HepG2 (cell line): Measurements from ENCODE around the gene ALDH4A1. TPM values are rescaled to one million over a fixed set of nuclear protein-coding genes. Genes with fewer than 3 reads are reported as not detected.
A peak's percentile ranks its signal among the peaks of the same experiment; 100 is the strongest.

Experiments
- BRD4 ChIP-seq: sonication (generic); formaldehyde crosslinking; IDR thresholded peaks from 2 replicates; pipeline ENCODE4 v1.4.0; 2020; ENCODE audit warnings: missing genetic modification reagents
- HNRNPK ChIP-seq: fragments of 200-400 bp; formaldehyde crosslinking; IDR thresholded peaks from 2 replicates; pipeline ENCODE4 v1.6.1; 2018; ENCODE audit warnings: low read length, low read depth, moderate library complexity, mild to moderate bottlenecking; ENCODE audit not compliant: poor library complexity, severe bottlenecking
- PHF8 ChIP-seq: sonication (generic); formaldehyde crosslinking; IDR thresholded peaks from 2 replicates; pipeline ENCODE4 v1.5.0; 2020; ENCODE audit warnings: missing genetic modification reagents
- POGZ ChIP-seq: sonication (generic); formaldehyde crosslinking; IDR thresholded peaks from 2 replicates; pipeline ENCODE4 v1.4.0; 2020; ENCODE audit warnings: mild to moderate bottlenecking, missing genetic modification reagents
- SALL2 ChIP-seq: sonication (generic); formaldehyde crosslinking; IDR thresholded peaks from 2 replicates; pipeline ENCODE4 v1.8.1; 2023; ENCODE audit warnings: mild to moderate bottlenecking, missing genetic modification reagents, inconsistent platforms
- SAP130 ChIP-seq: IDR thresholded peaks from 2 replicates; pipeline ENCODE4 v1.6.1; 2016; ENCODE audit warnings: low read depth
- SMC3 ChIP-seq: IDR thresholded peaks from 2 replicates; pipeline ENCODE4 v1.6.1; 2011; ENCODE audit warnings: low read length, improper control_type of control experiment
- SMYD3 ChIP-seq: sonication (generic); formaldehyde crosslinking; IDR thresholded peaks from 2 replicates; pipeline ENCODE4 v1.8.1; 2023; ENCODE audit warnings: mild to moderate bottlenecking, missing genetic modification reagents
- SP140L ChIP-seq: sonication (generic); formaldehyde crosslinking; IDR thresholded peaks from 2 replicates; pipeline ENCODE4 v1.4.0; 2020; ENCODE audit warnings: missing genetic modification reagents, borderline replicate concordance
- STAG1 ChIP-seq: sonication (generic); formaldehyde crosslinking; IDR thresholded peaks from 2 replicates; pipeline ENCODE4 v1.4.0; 2020; ENCODE audit warnings: missing genetic modification reagents
- XRCC5 ChIP-seq: fragments of 200-400 bp; formaldehyde crosslinking; optimal IDR thresholded peaks from 2 replicates; pipeline ENCODE3; 2017; ENCODE audit warnings: mild to moderate bottlenecking, low read length
- YY1 ChIP-seq: IDR thresholded peaks from 2 replicates; pipeline ENCODE4 v1.6.1; 2011; ENCODE audit warnings: low read length, low read depth, moderate library complexity, mild to moderate bottlenecking; ENCODE audit not compliant: insufficient read depth, insufficient replicate concordance
- ZBED4 ChIP-seq: sonication (generic); formaldehyde crosslinking; IDR thresholded peaks from 2 replicates; pipeline ENCODE4 v1.4.0; 2020; ENCODE audit warnings: missing genetic modification reagents, borderline replicate concordance
- ZBTB44 ChIP-seq: sonication (generic); formaldehyde crosslinking; IDR thresholded peaks from 2 replicates; pipeline ENCODE4 v1.4.0; 2020; ENCODE audit warnings: missing genetic modification reagents
- ZC3H13 ChIP-seq: sonication (generic); formaldehyde crosslinking; IDR thresholded peaks from 2 replicates; pipeline ENCODE4 v1.8.1; 2023; ENCODE audit warnings: mild to moderate bottlenecking, missing genetic modification reagents, moderate library complexity
- ZNF20 ChIP-seq: sonication (generic); formaldehyde crosslinking; IDR thresholded peaks from 2 replicates; pipeline ENCODE4 v1.4.0; 2020; ENCODE audit warnings: mild to moderate bottlenecking, moderate library complexity, missing genetic modification reagents
- ZNF333 ChIP-seq: sonication (generic); formaldehyde crosslinking; IDR thresholded peaks from 2 replicates; pipeline ENCODE4 v1.4.0; 2020; ENCODE audit warnings: mild to moderate bottlenecking, missing genetic modification reagents, borderline replicate concordance
- ZNF496 ChIP-seq: sonication (generic); formaldehyde crosslinking; IDR thresholded peaks from 2 replicates; pipeline ENCODE4 v1.8.1; 2023; ENCODE audit warnings: mild to moderate bottlenecking, moderate library complexity, missing genetic modification reagents; ENCODE audit not compliant: insufficient replicate concordance
- ZNF687 ChIP-seq: sonication (generic); formaldehyde crosslinking; IDR thresholded peaks from 2 replicates; pipeline ENCODE4 v1.5.1; 2020; ENCODE audit warnings: mild to moderate bottlenecking, missing genetic modification reagents, moderate library complexity
- polyA plus RNA-seq, 8 experiments: library from polyadenylated mRNA; depleted of rRNA in 3 of 8; stranded (reverse) in 7 of 8; unstranded in 1 of 8; fragments of >200 nt; fragmentation: Illumina TruSeq in 4 of 8; extraction: Trizol in 4 of 8; gene quantifications; 2 replicates each; pipeline versions ENCODE4 v1.2.1 to v1.2.3, GENCODE V29; 2011 to 2016; ENCODE audit warnings: low read depth in 4 of 8, missing spikeins in 1 of 8, mixed read lengths in 1 of 8; ENCODE audit not compliant: insufficient read depth in 1 of 8
- total RNA-seq, 5 experiments: library from RNA; depleted of rRNA; stranded (reverse); fragments of >200 nt; fragmentation: Illumina TruSeq; extraction: Trizol; gene quantifications; 2 replicates each; pipeline ENCODE4 v1.2.3, GENCODE V29; 2016; ENCODE audit warnings: low read depth in 1 of 5

The ALDH4A1 gene
- total and polyA plus RNA-seq, 2 of the 13 experiments (the other 11 are each of a cell fraction or from before 2014, with no cell fraction given), result 76.4 to 240 TPM

GRCh38 chr1:18907021-18907916 is 4.9 kb upstream of the ALDH4A1 start (continued):
- TF ChIP-seq ZBED4 (CRISPR knock-in tag), result no peak
- TF ChIP-seq XRCC5, result peak; percentile 34
- no peak for TF ChIP-seq SMYD3
- peak; percentile 27 for TF ChIP-seq YY1
- TF ChIP-seq SAP130 (CRISPR knock-in tag), result no peak
- TF ChIP-seq SP140L, result no peak
- peak; percentile 25; the same call in 1 of the 2 replicates for TF ChIP-seq SMC3
- no peak for TF ChIP-seq POGZ (CRISPR knock-in tag)
- TF ChIP-seq ZNF687 (CRISPR knock-in tag), result peak; percentile 30; the same call in 1 of the 2 replicates
- no peak for TF ChIP-seq SALL2 (CRISPR knock-in tag)
- TF ChIP-seq HNRNPK, result no peak
- no peak for TF ChIP-seq PHF8
- peak; percentile 58 for TF ChIP-seq STAG1 (CRISPR knock-in tag)
- no peak for TF ChIP-seq ZC3H13 (CRISPR knock-in tag)
- TF ChIP-seq ZBTB44 (CRISPR knock-in tag), result no peak
- no peak for TF ChIP-seq ZNF333 (CRISPR knock-in tag)
- TF ChIP-seq BRD4 (CRISPR knock-in tag), result no peak
- TF ChIP-seq ZNF20 (CRISPR knock-in tag), result no peak
- no peak for TF ChIP-seq ZNF496
